Measurements from ENCODE around the gene C5orf63.

Gene C5orf63

GRCh38 chr5:127076315-127077129 is 3.2 kb upstream of the C5orf63 start:
- Histone ChIP-seq H3K4me1 (ENCODE audit: low read length) (peaks cover 8% of the 10 kb centered on the region; the same call in 1 of the 2 replicates), H3K4me3 (ENCODE audit: low read length) (no peak overlapping the region), H3K27ac (ENCODE audit: low read length) (no peak overlapping the region)

DNA sequence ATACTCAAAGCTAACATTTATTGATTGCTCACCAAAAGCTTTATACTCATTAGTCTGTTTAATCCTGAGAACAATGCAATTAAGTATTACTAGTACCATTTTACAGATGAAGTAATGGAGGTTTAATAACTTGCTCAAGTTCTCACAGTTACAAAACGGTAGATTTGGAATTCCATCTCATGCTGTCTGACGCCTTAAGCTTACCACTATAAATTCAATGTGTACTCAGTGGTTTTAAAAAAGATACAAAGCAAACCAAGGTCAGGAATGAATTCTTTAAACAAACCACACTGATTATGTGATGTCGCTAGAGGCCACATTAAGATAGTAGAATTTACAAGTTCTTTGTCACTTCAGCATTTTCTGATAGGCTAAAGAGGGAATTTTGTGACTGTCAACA is 1.2 kb upstream of the C5orf63 start:
- no peak overlapping the region for H3K27ac ChIP-seq (ENCODE audit: low read length)
- H3K4me2 ChIP-seq (ENCODE audit: low read length) = no peak overlapping the region
- peaks cover 8% of the 10 kb centered on the region; the same call in 1 of the 2 replicates for H3K4me1 ChIP-seq (ENCODE audit: low read length)
- H4K20me1 ChIP-seq (ENCODE audit: insufficient read depth, low read length) = no peaks in the 10 kb centered on the region
- H3K9ac ChIP-seq (ENCODE audit: low read length) = no peak overlapping the region
- no peaks in the 10 kb centered on the region for H3K79me2 ChIP-seq (ENCODE audit: low read length)
- H3K27me3 ChIP-seq (ENCODE audit: low read depth, low read length) = no peaks in the 10 kb centered on the region
- no peak overlapping the region for H3K4me3 ChIP-seq (ENCODE audit: low read length)
- H2AFZ ChIP-seq (ENCODE audit: low read depth, low read length) = no peak overlapping the region
- no peaks in the 10 kb centered on the region for H3K36me3 ChIP-seq (replicated peaks; ENCODE audit: low read depth, low read length)
- no peak for TF ChIP-seq EZH2phosphoT487 (IDR thresholded peaks at IDR 0.05; ENCODE audit: low read depth)
- TF ChIP-seq, protein P1, sequence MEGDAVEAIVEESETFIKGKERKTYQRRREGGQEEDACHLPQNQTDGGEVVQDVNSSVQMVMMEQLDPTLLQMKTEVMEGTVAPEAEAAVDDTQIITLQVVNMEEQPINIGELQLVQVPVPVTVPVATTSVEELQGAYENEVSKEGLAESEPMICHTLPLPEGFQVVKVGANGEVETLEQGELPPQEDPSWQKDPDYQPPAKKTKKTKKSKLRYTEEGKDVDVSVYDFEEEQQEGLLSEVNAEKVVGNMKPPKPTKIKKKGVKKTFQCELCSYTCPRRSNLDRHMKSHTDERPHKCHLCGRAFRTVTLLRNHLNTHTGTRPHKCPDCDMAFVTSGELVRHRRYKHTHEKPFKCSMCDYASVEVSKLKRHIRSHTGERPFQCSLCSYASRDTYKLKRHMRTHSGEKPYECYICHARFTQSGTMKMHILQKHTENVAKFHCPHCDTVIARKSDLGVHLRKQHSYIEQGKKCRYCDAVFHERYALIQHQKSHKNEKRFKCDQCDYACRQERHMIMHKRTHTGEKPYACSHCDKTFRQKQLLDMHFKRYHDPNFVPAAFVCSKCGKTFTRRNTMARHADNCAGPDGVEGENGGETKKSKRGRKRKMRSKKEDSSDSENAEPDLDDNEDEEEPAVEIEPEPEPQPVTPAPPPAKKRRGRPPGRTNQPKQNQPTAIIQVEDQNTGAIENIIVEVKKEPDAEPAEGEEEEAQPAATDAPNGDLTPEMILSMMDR (IDR thresholded peaks at IDR 0.05; ENCODE audit: low read depth, low read length) = no peak
- H3K9me3 ChIP-seq (ENCODE audit: insufficient read depth, low read length) = no peaks in the 10 kb centered on the region

More at GRCh38 chr5:127076315-127077129, 3.2 kb upstream of the C5orf63 start:
- Histone ChIP-seq H3K79me2 (ENCODE audit: low read length) (no peaks in the 10 kb centered on the region), H2AFZ (ENCODE audit: low read depth, low read length) (no peak overlapping the region), H3K9ac (ENCODE audit: low read length) (no peak overlapping the region), H3K9me3 (ENCODE audit: insufficient read depth, low read length) (no peaks in the 10 kb centered on the region), H4K20me1 (ENCODE audit: insufficient read depth, low read length) (no peaks in the 10 kb centered on the region), H3K36me3 (replicated peaks; ENCODE audit: low read depth, low read length) (no peaks in the 10 kb centered on the region), H3K27me3 (ENCODE audit: low read depth, low read length) (no peaks in the 10 kb centered on the region), H3K4me2 (ENCODE audit: low read length) (no peak overlapping the region)
- TF ChIP-seq, protein P1 (IDR thresholded peaks at IDR 0.05; ENCODE audit: low read depth, low read length) = no peak
- no peak for TF ChIP-seq EZH2phosphoT487 (IDR thresholded peaks at IDR 0.05; ENCODE audit: low read depth)

DNA sequence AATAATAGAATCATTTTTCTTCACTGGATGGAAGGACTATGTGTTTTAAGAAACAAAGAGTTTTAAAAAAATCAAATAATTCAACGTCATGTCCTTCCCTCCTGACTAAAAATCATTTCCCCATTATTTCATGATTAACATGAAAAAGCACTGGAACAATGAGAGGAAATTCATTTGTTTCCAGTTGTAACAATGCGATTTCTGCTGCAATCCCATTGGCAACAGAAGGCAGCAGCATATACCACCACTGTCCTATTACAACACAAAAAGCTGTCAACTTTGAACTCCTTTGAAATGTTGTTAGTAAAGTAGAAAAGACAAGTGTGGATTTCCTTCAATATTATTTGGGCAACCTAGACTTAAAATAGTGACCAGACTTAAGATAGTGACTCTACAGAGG is 3.1 kb downstream of the C5orf63 start:
- no peak overlapping the region for H3K4me2 ChIP-seq (ENCODE audit: low read length)
- H3K27me3 ChIP-seq (ENCODE audit: low read depth, low read length) = no peaks in the 10 kb centered on the region
- no peaks in the 10 kb centered on the region for H3K79me2 ChIP-seq (ENCODE audit: low read length)
- H2AFZ ChIP-seq (ENCODE audit: low read depth, low read length) = no peak overlapping the region
- no peaks in the 10 kb centered on the region for H4K20me1 ChIP-seq (ENCODE audit: insufficient read depth, low read length)
- no peaks in the 10 kb centered on the region for H3K36me3 ChIP-seq (replicated peaks; ENCODE audit: low read depth, low read length)
- H3K4me1 ChIP-seq (ENCODE audit: low read length) = peaks cover 8% of the 10 kb centered on the region; the same call in 1 of the 2 replicates
- H3K4me3 ChIP-seq (ENCODE audit: low read length) = no peak overlapping the region
- H3K9me3 ChIP-seq (ENCODE audit: insufficient read depth, low read length) = no peaks in the 10 kb centered on the region
- no peak for TF ChIP-seq EZH2phosphoT487 (IDR thresholded peaks at IDR 0.05; ENCODE audit: low read depth)
- TF ChIP-seq, protein P1 (IDR thresholded peaks at IDR 0.05; ENCODE audit: low read depth, low read length) = no peak
- H3K9ac ChIP-seq (ENCODE audit: low read length) = no peak overlapping the region
- H3K27ac ChIP-seq (ENCODE audit: low read length) = no peak overlapping the region

- H3K79me2 ChIP-seq (ENCODE audit: low read length) = no peaks in the 10 kb centered on the region
- H4K20me1 ChIP-seq (ENCODE audit: insufficient read depth, low read length) = no peaks in the 10 kb centered on the region
- H3K4me2 ChIP-seq (ENCODE audit: low read length) = no peak overlapping the region
- H3K27me3 ChIP-seq (ENCODE audit: low read depth, low read length) = no peaks in the 10 kb centered on the region
- H3K9me3 ChIP-seq (ENCODE audit: insufficient read depth, low read length) = no peaks in the 10 kb centered on the region
- peaks cover 5% of the 10 kb centered on the region; the same call in 1 of the 2 replicates for H3K4me1 ChIP-seq (ENCODE audit: low read length)
- TF ChIP-seq, protein P1 (IDR thresholded peaks at IDR 0.05; ENCODE audit: low read depth, low read length) = no peak
- no peak for TF ChIP-seq EZH2phosphoT487 (IDR thresholded peaks at IDR 0.05; ENCODE audit: low read depth)
- no peak overlapping the region for H2AFZ ChIP-seq (ENCODE audit: low read depth, low read length)
- H3K4me3 ChIP-seq (ENCODE audit: low read length) = no peak overlapping the region
- no peaks in the 10 kb centered on the region for H3K36me3 ChIP-seq (replicated peaks; ENCODE audit: low read depth, low read length)
- H3K9ac ChIP-seq (ENCODE audit: low read length) = no peak overlapping the region
- H3K27ac ChIP-seq (ENCODE audit: low read length) = no peak overlapping the region
These were observed 4.6 kb downstream of the C5orf63 start for GRCh38 chr5:127068493-127069214.

Data from OCI-LY3 (cell line).